Endodermal cell (in vitro differentiated cells): ENCODE measurements around the gene MSX2. TPM values are rescaled to one million over a fixed set of nuclear protein-coding genes. Genes with fewer than 3 reads are reported as not detected.

Source experiments
- DNase-seq: peaks from one replicate; pipeline ENCODE4 v3.0.0-alpha.2; 2017
- H3K27ac ChIP-seq: 2 replicates; pipeline ENCODE4 v1.5.1; 2013; ENCODE audit warnings: mild to moderate bottlenecking, low read depth, low read length, moderate library complexity
- H3K27me3 ChIP-seq: 2 replicates; pipeline ENCODE4 v1.6.1; 2013; ENCODE audit warnings: mild to moderate bottlenecking, low read length, moderate library complexity; ENCODE audit not compliant: insufficient read depth, control insufficient read depth, poor library complexity, severe bottlenecking
- H3K36me3 ChIP-seq: 2 replicates; pipeline ENCODE4 v1.7.0; 2013; ENCODE audit warnings: mild to moderate bottlenecking, low read length, moderate library complexity; ENCODE audit not compliant: control insufficient read depth, insufficient read depth
- H3K4me1 ChIP-seq: one replicate; pipeline ENCODE4 v1.7.0; 2013; ENCODE audit warnings: low read length; ENCODE audit not compliant: control insufficient read depth, insufficient read depth
- H3K4me3 ChIP-seq: 2 replicates; pipeline ENCODE4 v1.5.1; 2013; ENCODE audit warnings: mild to moderate bottlenecking, low read length, moderate library complexity
- H3K9ac ChIP-seq: 2 replicates; pipeline ENCODE4 v1.6.1; 2013; ENCODE audit warnings: mild to moderate bottlenecking, low read length, moderate library complexity; ENCODE audit not compliant: poor library complexity, severe bottlenecking; ENCODE audit errors: extremely low read depth
- H3K9me3 ChIP-seq: 2 replicates; pipeline ENCODE4 v1.6.1; 2013; ENCODE audit warnings: mild to moderate bottlenecking, low read length, moderate library complexity; ENCODE audit not compliant: control insufficient read depth
- H3K27ac Mint-ChIP-seq: 2 replicates; pipeline ENCODE4 v1.8.0; 2020; ENCODE audit warnings: mixed read lengths
- H3K27me3 Mint-ChIP-seq: 2 replicates; pipeline ENCODE4 v1.8.0; 2021; ENCODE audit warnings: mild to moderate bottlenecking, mixed read lengths; ENCODE audit not compliant: insufficient read depth
- H3K36me3 Mint-ChIP-seq: 2 replicates; pipeline ENCODE4 v1.8.0; 2020; ENCODE audit warnings: low read depth, mixed read lengths
- H3K4me1 Mint-ChIP-seq: 2 replicates; pipeline ENCODE4 v1.8.0; 2020; ENCODE audit warnings: mixed read lengths
- H3K4me3 Mint-ChIP-seq: 2 replicates; pipeline ENCODE4 v1.8.0; 2020; ENCODE audit warnings: mild to moderate bottlenecking, moderate library complexity, mixed read lengths
- H3K9me3 Mint-ChIP-seq: 2 replicates; pipeline ENCODE4 v1.8.0; 2020; ENCODE audit warnings: mild to moderate bottlenecking, mixed read lengths
- WGBS, 2 experiments: methylation state at CpG; one replicate each; pipeline versions ENCODE4 v1.1.5 to v1.1.7; 2013; ENCODE audit warnings: missing lambda C conversion rate in 2 of 2, mixed read lengths in 1 of 2; ENCODE audit not compliant: insufficient coverage in 1 of 2, insufficient read length in 1 of 2; 5-methylcytosine and 5-hydroxymethylcytosine counted together
- total RNA-seq, 2 donors: library from RNA; stranded (reverse); fragmentation: NEBNext Ultra II Directional in 1 of 2; extraction: Animal tissue kit (Norgen Biotek cat#: 25700) in 1 of 2; gene quantifications; 2 replicates in 1 of 2; 3 replicates in 1 of 2; pipeline ENCODE4 v1.2.1, GENCODE V29; 2021
- TF ChIP-seq, protein P1 (sequence below): fragments of 200-600 bp; sonication (generic); conservative IDR thresholded peaks from 2 replicates; pipeline ENCODE4 v1.5.0; 2021; ENCODE audit warnings: antibody characterized with exemption, mild to moderate bottlenecking

Gene MSX2
- total RNA-seq, 2 donors from 2014 or later, result 4.2 to 20.0 TPM

DNA sequence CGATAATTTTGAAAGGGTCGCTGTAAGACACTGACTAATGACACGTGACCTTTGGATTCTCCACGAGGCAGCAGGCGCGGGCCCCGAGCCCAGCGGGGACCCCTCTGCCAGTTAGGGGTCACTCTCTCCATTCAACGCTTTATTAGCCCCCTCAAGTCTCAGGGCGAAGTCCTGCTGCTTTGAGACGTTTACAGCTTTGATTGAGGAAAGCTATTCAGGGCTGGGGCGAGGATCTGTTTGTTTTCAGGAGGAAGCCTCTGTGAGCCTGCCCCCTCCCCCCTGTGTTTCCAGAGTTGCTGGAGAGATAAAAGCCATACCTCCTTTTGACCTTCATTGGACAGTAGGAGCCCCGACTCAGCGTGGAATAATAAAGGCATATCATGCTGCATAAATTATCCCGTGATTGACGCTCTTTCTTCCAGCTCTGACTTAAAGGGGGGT lies 31.4 kb upstream of the MSX2 start:
- H3K27me3 ChIP-seq, result peaks cover 57% of the 10 kb centered on the region
- H3K9me3 Mint-ChIP-seq, result no peaks in the 10 kb centered on the region
- H3K36me3 Mint-ChIP-seq, result no peaks in the 10 kb centered on the region
- peak; percentile 93 for DNase-seq
- TF ChIP-seq, protein P1, sequence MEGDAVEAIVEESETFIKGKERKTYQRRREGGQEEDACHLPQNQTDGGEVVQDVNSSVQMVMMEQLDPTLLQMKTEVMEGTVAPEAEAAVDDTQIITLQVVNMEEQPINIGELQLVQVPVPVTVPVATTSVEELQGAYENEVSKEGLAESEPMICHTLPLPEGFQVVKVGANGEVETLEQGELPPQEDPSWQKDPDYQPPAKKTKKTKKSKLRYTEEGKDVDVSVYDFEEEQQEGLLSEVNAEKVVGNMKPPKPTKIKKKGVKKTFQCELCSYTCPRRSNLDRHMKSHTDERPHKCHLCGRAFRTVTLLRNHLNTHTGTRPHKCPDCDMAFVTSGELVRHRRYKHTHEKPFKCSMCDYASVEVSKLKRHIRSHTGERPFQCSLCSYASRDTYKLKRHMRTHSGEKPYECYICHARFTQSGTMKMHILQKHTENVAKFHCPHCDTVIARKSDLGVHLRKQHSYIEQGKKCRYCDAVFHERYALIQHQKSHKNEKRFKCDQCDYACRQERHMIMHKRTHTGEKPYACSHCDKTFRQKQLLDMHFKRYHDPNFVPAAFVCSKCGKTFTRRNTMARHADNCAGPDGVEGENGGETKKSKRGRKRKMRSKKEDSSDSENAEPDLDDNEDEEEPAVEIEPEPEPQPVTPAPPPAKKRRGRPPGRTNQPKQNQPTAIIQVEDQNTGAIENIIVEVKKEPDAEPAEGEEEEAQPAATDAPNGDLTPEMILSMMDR, result no peak
- H3K9ac ChIP-seq, result no peak overlapping the region
- peak overlapping the region; percentile 73 for H3K4me3 ChIP-seq
- H3K36me3 ChIP-seq, result no peaks in the 10 kb centered on the region
- H3K9me3 ChIP-seq, result no peaks in the 10 kb centered on the region
- WGBS, 2 experiments, result 0 to 1% methylated on average over 4 to 16 of the region's 16 CpGs
- peaks cover 67% of the 10 kb centered on the region for H3K27me3 Mint-ChIP-seq
- peak overlapping the region; percentile 87 for H3K27ac Mint-ChIP-seq
- peaks cover 5% of the 10 kb centered on the region for H3K4me1 ChIP-seq
- H3K27ac ChIP-seq, result peak overlapping the region; percentile 77
- peaks cover 45% of the 10 kb centered on the region for H3K4me1 Mint-ChIP-seq
- peak overlapping the region; percentile 46 for H3K4me3 Mint-ChIP-seq

DNA sequence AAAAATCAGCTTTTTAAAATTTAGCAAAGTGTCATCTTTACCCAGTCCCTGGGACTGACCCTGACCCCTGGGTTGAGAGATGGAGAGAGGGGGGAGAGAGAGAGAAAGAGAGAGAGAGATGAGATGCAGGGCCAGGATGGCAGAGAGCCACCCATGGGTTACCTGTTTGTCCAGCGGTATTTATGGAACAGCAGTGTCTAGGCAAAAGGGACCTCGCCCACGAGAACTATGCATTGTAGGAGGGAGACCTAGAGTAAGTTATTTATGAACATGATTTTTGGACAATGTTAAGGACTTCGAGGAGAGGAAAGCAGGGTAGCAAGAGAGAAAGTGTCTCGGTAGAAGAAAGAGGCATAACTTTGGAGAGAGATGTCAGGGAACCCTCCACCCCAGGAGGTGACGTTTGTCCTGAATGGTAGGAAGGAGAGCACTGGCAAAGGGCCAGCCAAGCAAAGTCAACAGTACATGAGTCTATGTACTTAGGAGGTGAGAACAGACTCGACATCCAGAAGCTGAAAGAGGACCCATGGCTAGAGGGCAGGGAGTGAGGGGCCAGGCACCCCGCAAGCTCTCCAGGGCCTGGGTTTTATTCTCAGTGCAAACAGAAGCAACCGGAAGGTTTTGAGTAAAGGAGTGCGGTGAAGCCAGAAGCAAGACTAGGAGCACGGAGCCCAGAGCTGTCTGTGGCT lies 30.5 kb upstream of the MSX2 start:
- peaks cover 58% of the 10 kb centered on the region for H3K27me3 Mint-ChIP-seq
- DNase-seq, result peak; percentile 65
- H3K27ac Mint-ChIP-seq, result no peak overlapping the region
- Histone ChIP-seq H3K4me1 (peaks cover 5% of the 10 kb centered on the region), H3K36me3 (no peaks in the 10 kb centered on the region), H3K9me3 (no peaks in the 10 kb centered on the region), H3K9ac (no peak overlapping the region), H3K4me3 (no peak overlapping the region), H3K27me3 (peaks cover 49% of the 10 kb centered on the region), H3K27ac (no peak overlapping the region)
- no peak overlapping the region for H3K4me3 Mint-ChIP-seq
- TF ChIP-seq, protein P1, result no peak
- H3K9me3 Mint-ChIP-seq, result no peaks in the 10 kb centered on the region
- peaks cover 36% of the 10 kb centered on the region for H3K4me1 Mint-ChIP-seq
- no peaks in the 10 kb centered on the region for H3K36me3 Mint-ChIP-seq
- WGBS, 2 experiments, result 61 to 72% methylated on average over 11 of the region's 11 CpGs

DNA sequence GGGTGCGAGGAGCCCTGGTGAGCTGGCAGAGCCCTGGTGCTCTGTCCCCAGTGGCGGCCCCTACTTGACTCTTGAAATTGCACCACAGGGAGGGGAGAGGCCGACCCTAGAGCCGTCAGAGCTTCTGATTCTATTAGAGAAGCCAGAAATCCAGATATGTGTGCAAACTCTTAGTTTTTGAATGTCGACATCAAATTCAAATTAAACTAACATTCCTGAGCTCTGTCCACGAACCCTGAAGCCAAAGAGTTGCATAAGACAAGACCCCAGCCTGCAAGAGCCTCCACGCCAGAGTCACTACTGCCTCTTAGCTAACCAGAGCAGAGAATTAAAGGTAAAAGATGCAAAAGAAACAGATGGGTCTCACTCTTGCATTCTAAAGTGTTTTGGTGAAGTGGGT lies 29.8 kb upstream of the MSX2 start:
- no peak overlapping the region for H3K4me3 ChIP-seq
- no peak for DNase-seq
- H3K4me1 ChIP-seq, result peaks cover 5% of the 10 kb centered on the region
- H3K27ac Mint-ChIP-seq, result no peak overlapping the region
- H3K4me3 Mint-ChIP-seq, result no peak overlapping the region
- no peaks in the 10 kb centered on the region for H3K9me3 ChIP-seq
- no peaks in the 10 kb centered on the region for H3K36me3 ChIP-seq
- 60 to 69% methylated on average over 7 of the region's 7 CpGs for WGBS, 2 experiments
- TF ChIP-seq, protein P1, result peak; percentile 22
- H3K36me3 Mint-ChIP-seq, result no peaks in the 10 kb centered on the region
- H3K9ac ChIP-seq, result no peak overlapping the region
- H3K27me3 ChIP-seq, result peaks cover 41% of the 10 kb centered on the region
- peaks cover 51% of the 10 kb centered on the region for H3K27me3 Mint-ChIP-seq
- no peak overlapping the region for H3K27ac ChIP-seq
- no peaks in the 10 kb centered on the region for H3K9me3 Mint-ChIP-seq
- peaks cover 36% of the 10 kb centered on the region for H3K4me1 Mint-ChIP-seq
